A549 (cell line): ENCODE data around the gene NIFK. TPM values are rescaled to one million over a fixed set of nuclear protein-coding genes. Genes with fewer than 3 reads are reported as not detected.
A peak's percentile ranks its signal among the peaks of the same experiment; 100 is the strongest.

Experiments used
- ATAC-seq, 2 experiments: fragments of 200-7000 bp in 1 of 2; fragments of >200 bp in 1 of 2; cut with Nextera tagmentation in 1 of 2; cut with Tn5 transposase in 1 of 2; 3 replicates each; pipeline versions ENCODE4 v1.8.0 to v1.9.1; 2018 to 2020; ENCODE audit warnings: mild to moderate bottlenecking in 1 of 2, moderate library complexity in 1 of 2
- CTCF ChIA-PET: fragments of 300-600 bp; sonication (Branson Sonifier 250); formaldehyde crosslinking; extraction: SDS; loops from one replicate; lab custom pipeline; 2021; ENCODE audit warnings: antibody characterized with exemption, inconsistent platforms; lab: Yijun Ruan, JAX
- POLR2A ChIA-PET: fragments of 350-600 bp; formaldehyde crosslinking; extraction: SDS; loops from one replicate; lab custom pipeline; 2021; ENCODE audit warnings: antibody characterized with exemption, inconsistent platforms; lab: Yijun Ruan, JAX
- DNase-seq, 2 experiments: peaks; one replicate each; pipeline versions ENCODE4 v3.0.0 to v3.0.0-alpha.2; 2011 to 2016; ENCODE audit warnings: low read depth in 1 of 2, low spot score in 1 of 2
- FAIRE-seq: peaks from 2 replicates; lab custom pipeline; 2011; peaks lifted over from hg19 to GRCh38; lab: Jason Lieb, UNC
- H3K27ac ChIP-seq, 2 experiments: fragments of >200 bp; sonication (Bioruptor Twin); formaldehyde crosslinking; 3 replicates each; pipeline ENCODE4 v1.5.1; 2016 to 2017
- H3K4me1 ChIP-seq: fragments of >200 bp; sonication (Bioruptor Twin); formaldehyde crosslinking; 3 replicates; pipeline ENCODE4 v1.6.1; 2016
- H3K4me2 ChIP-seq: fragments of >200 bp; sonication (Bioruptor Twin); formaldehyde crosslinking; 3 replicates; pipeline ENCODE4 v1.6.1; 2016
- H3K4me3 ChIP-seq: fragments of >200 bp; sonication (Bioruptor Twin); formaldehyde crosslinking; 3 replicates; pipeline ENCODE4 v1.5.1; 2016
- H3K9me3 ChIP-seq: fragments of >200 bp; sonication (Bioruptor Twin); formaldehyde crosslinking; 3 replicates; pipeline ENCODE4 v1.6.1; 2016
- CBX8 ChIP-seq: fragments of 200-600 bp; sonication (generic); IDR thresholded peaks from 2 replicates; pipeline ENCODE4 v1.6.1; 2016
- CHD2 ChIP-seq: fragments of 150-350 bp; IDR thresholded peaks from 2 replicates; pipeline ENCODE4 v1.6.1; 2014; ENCODE audit warnings: low read length; ENCODE audit not compliant: partially characterized antibody
- CHD4 ChIP-seq: fragments of 200-600 bp; sonication (generic); IDR thresholded peaks from 2 replicates; pipeline ENCODE4 v1.6.1; 2016; ENCODE audit warnings: antibody characterized with exemption, mild to moderate bottlenecking, borderline replicate concordance
- ELK1 ChIP-seq: fragments of 150-350 bp; IDR thresholded peaks from 2 replicates; pipeline ENCODE4 v1.6.1; 2014; ENCODE audit warnings: low read depth, mild to moderate bottlenecking, low read length
- ESRRA ChIP-seq: fragments of 150-350 bp; IDR thresholded peaks from 2 replicates; pipeline ENCODE4 v1.6.1; 2014; ENCODE audit warnings: mild to moderate bottlenecking, low read length, borderline replicate concordance
- GATA3 ChIP-seq: IDR thresholded peaks from 2 replicates; pipeline ENCODE4 v1.6.1; 2012; ENCODE audit warnings: borderline replicate concordance
- HOXB5 ChIP-seq: fragments of 250-450 bp; sonication (Bioruptor Pico); IDR thresholded peaks from 2 replicates; pipeline ENCODE4 v1.5.0; 2020; ENCODE audit warnings: mild to moderate bottlenecking, moderate library complexity
- KDM1A ChIP-seq: fragments of 200-600 bp; sonication (generic); IDR thresholded peaks from 2 replicates; pipeline ENCODE4 v1.6.1; 2016; ENCODE audit warnings: low read depth, mild to moderate bottlenecking
- MAFK ChIP-seq: fragments of 450-650 bp; IDR thresholded peaks from 2 replicates; pipeline ENCODE4 v1.6.1; 2014; ENCODE audit not compliant: partially characterized antibody
- NR3C1 ChIP-seq: fragments of >200 bp; sonication (Bioruptor Twin); formaldehyde crosslinking; IDR thresholded peaks from 3 replicates; pipeline ENCODE4 v1.6.1; 2017
- RARB ChIP-seq: fragments of 250-450 bp; sonication (Bioruptor Pico); IDR thresholded peaks from 2 replicates; pipeline ENCODE4 v1.8.0; 2021; ENCODE audit warnings: mild to moderate bottlenecking, moderate library complexity
- RCOR1 ChIP-seq: fragments of 150-350 bp; IDR thresholded peaks from 2 replicates; pipeline ENCODE4 v1.6.1; 2014; ENCODE audit warnings: antibody characterized with exemption, low read length, low read depth
- RFX5 ChIP-seq: fragments of 450-650 bp; IDR thresholded peaks from 2 replicates; pipeline ENCODE4 v1.7.1; 2014; ENCODE audit warnings: antibody characterized with exemption, mild to moderate bottlenecking, moderate library complexity
- TP53 ChIP-seq: fragments of 250-450 bp; sonication (Bioruptor Pico); IDR thresholded peaks from 2 replicates; pipeline ENCODE4 v1.5.0; 2021; ENCODE audit warnings: mild to moderate bottlenecking, moderate library complexity
- ZFP36 ChIP-seq: fragments of 450-650 bp; IDR thresholded peaks from 2 replicates; pipeline ENCODE4 v1.6.1; 2014; ENCODE audit warnings: borderline replicate concordance; ENCODE audit not compliant: partially characterized antibody
- ZNF302 ChIP-seq: fragments of 250-450 bp; sonication (Bioruptor Pico); IDR thresholded peaks from 2 replicates; pipeline ENCODE4 v1.9.0; 2021; ENCODE audit warnings: inconsistent platforms, mild to moderate bottlenecking, moderate library complexity
- ZSCAN20 ChIP-seq: fragments of 250-450 bp; sonication (Bioruptor Pico); IDR thresholded peaks from 2 replicates; pipeline ENCODE4 v1.8.0; 2022; ENCODE audit warnings: mild to moderate bottlenecking, moderate library complexity
- WGBS: methylation state at CpG from one replicate; pipeline ENCODE4 v1.1.6; 2017; ENCODE audit errors: missing lambda C conversion rate; 5-methylcytosine and 5-hydroxymethylcytosine counted together
- polyA plus RNA-seq, 4 experiments: library from polyadenylated mRNA; depleted of rRNA in 3 of 4; stranded (reverse); fragments of >200 nt; fragmentation: RNase III in 1 of 4; extraction: RNeasy Plus Mini Kit Qiagen cat#74134 plus additional on column Dnase treatment in 1 of 4; gene quantifications; 2 replicates in 3 of 4; 3 replicates in 1 of 4; pipeline ENCODE4 v1.2.3, GENCODE V29; 2011 to 2017
- TF ChIP-seq, protein P1 (sequence below): fragments of 250-450 bp; sonication (Bioruptor Pico); IDR thresholded peaks from 2 replicates; pipeline ENCODE4 v1.5.0; 2021; ENCODE audit warnings: mild to moderate bottlenecking, moderate library complexity, borderline replicate concordance
- TF ChIP-seq, protein P2 (sequence below): fragments of >200 bp; sonication (Bioruptor Twin); formaldehyde crosslinking; IDR thresholded peaks from 3 replicates; pipeline ENCODE4 v1.6.1; 2016
- TF ChIP-seq, protein P3 (sequence below): IDR thresholded peaks from 2 replicates; pipeline ENCODE4 v1.6.1; 2012; ENCODE audit warnings: low read depth, borderline replicate concordance
- TF ChIP-seq, protein P4 (sequence below): fragments of 450-650 bp; IDR thresholded peaks from 2 replicates; pipeline ENCODE4 v1.6.1; 2014; ENCODE audit warnings: antibody characterized with exemption
- TF ChIP-seq, protein P5 (sequence below): IDR thresholded peaks from 2 replicates; pipeline ENCODE4 v1.6.1; 2012

The NIFK gene
- polyA plus RNA-seq, 2 of the 4 experiments (the other 2 are of a cell fraction): 50.3 to 82.9 TPM

GRCh38 chr2:121707344-121707919 is 29.2 kb downstream of the NIFK start:
- Histone ChIP-seq H3K4me3 (no peak overlapping the region), H3K9me3 (no peaks in the 10 kb centered on the region)
- peak in 1 of 2 experiments; percentile 71 for DNase-seq
- TF ChIP-seq, protein P1, sequence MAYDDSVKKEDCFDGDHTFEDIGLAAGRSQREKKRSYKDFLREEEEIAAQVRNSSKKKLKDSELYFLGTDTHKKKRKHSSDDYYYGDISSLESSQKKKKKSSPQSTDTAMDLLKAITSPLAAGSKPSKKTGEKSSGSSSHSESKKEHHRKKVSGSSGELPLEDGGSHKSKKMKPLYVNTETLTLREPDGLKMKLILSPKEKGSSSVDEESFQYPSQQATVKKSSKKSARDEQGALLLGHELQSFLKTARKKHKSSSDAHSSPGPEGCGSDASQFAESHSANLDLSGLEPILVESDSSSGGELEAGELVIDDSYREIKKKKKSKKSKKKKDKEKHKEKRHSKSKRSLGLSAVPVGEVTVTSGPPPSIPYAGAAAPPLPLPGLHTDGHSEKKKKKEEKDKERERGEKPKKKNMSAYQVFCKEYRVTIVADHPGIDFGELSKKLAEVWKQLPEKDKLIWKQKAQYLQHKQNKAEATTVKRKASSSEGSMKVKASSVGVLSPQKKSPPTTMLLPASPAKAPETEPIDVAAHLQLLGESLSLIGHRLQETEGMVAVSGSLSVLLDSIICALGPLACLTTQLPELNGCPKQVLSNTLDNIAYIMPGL: no peak
- TF ChIP-seq, protein P2, sequence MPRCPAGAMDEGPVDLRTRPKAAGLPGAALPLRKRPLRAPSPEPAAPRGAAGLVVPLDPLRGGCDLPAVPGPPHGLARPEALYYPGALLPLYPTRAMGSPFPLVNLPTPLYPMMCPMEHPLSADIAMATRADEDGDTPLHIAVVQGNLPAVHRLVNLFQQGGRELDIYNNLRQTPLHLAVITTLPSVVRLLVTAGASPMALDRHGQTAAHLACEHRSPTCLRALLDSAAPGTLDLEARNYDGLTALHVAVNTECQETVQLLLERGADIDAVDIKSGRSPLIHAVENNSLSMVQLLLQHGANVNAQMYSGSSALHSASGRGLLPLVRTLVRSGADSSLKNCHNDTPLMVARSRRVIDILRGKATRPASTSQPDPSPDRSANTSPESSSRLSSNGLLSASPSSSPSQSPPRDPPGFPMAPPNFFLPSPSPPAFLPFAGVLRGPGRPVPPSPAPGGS: no peak
- TF ChIP-seq ELK1: no peak
- TF ChIP-seq, protein P3, sequence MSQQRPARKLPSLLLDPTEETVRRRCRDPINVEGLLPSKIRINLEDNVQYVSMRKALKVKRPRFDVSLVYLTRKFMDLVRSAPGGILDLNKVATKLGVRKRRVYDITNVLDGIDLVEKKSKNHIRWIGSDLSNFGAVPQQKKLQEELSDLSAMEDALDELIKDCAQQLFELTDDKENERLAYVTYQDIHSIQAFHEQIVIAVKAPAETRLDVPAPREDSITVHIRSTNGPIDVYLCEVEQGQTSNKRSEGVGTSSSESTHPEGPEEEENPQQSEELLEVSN: no peak
- TF ChIP-seq, protein P4, sequence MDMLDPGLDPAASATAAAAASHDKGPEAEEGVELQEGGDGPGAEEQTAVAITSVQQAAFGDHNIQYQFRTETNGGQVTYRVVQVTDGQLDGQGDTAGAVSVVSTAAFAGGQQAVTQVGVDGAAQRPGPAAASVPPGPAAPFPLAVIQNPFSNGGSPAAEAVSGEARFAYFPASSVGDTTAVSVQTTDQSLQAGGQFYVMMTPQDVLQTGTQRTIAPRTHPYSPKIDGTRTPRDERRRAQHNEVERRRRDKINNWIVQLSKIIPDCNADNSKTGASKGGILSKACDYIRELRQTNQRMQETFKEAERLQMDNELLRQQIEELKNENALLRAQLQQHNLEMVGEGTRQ: no peak
- no peak for TF ChIP-seq CHD4
- no peak for TF ChIP-seq ESRRA
- TF ChIP-seq HOXB5 (CRISPR knock-in tag): no peak
- no peak for TF ChIP-seq RFX5
- TF ChIP-seq, all 56 proteins: peak for 0
- Histone ChIP-seq H3K4me2 (peak overlapping the region; percentile 56), H3K4me1 (peaks cover 19% of the 10 kb centered on the region), H3K27ac (peak overlapping the region; percentile 37 to 61)
- 25% methylated on average over 9 of the region's 9 CpGs for WGBS
- ChIA-PET CTCF (interaction anchor here (1.7 kb wide), 1 partner anchor 11 kb away, joined by 5 read pairs; no protein-coding TSS in a partner anchor), POLR2A (interaction anchor here (1.0 to 1.3 kb wide), 2 partner anchors 58 to 176 kb away, joined by 3 to 7 read pairs; partner anchors contain the start of genes CLASP1 and RNU4ATAC)
- peak; percentile 67 to 74 for ATAC-seq
- no peak for FAIRE-seq

DNA sequence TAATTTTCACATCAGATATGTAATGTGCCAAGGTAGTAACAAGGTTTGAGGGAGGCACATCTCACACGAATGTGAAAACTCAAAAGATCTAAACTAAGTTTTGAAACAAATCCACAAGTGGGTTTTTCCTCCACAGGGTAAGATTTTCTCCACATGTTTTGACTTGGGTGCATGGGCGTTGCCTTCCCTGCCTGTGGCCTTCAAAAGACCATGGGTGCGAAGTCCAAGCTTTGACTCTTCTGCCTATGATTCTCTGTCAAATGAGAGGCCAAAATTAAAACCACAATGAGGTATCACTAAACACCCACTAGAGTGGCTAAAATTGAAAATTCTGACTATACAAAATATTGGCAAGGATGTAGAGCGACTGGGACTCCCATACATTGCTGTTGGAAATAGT is 30.7 kb downstream of the NIFK start:
- ChIA-PET CTCF (interaction anchor here (2.6 kb wide), 1 partner anchor 13 kb away, joined by 11 read pairs; no protein-coding TSS in a partner anchor), POLR2A (no interaction called here)
- 81% methylated on average over 4 of the region's 4 CpGs for WGBS
- Histone ChIP-seq H3K4me2 (no peak overlapping the region), H3K27ac (no peak overlapping the region), H3K4me3 (no peak overlapping the region), H3K4me1 (peaks cover 19% of the 10 kb centered on the region), H3K9me3 (no peaks in the 10 kb centered on the region)
- FAIRE-seq: no peak
- no peak for DNase-seq
- no peak for TF ChIP-seq ZFP36
- no peak for TF ChIP-seq KDM1A
- no peak for TF ChIP-seq RARB (CRISPR knock-in tag)
- TF ChIP-seq CBX8: no peak
- TF ChIP-seq, protein P5, sequence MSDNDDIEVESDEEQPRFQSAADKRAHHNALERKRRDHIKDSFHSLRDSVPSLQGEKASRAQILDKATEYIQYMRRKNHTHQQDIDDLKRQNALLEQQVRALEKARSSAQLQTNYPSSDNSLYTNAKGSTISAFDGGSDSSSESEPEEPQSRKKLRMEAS: no peak
- no peak for TF ChIP-seq MAFK
- no peak for TF ChIP-seq ZNF302
- no peak for TF ChIP-seq RFX5
- no peak for TF ChIP-seq GATA3
- TF ChIP-seq NR3C1: no peak
- TF ChIP-seq, protein P4: no peak
- TF ChIP-seq ZSCAN20 (CRISPR knock-in tag): no peak
- TF ChIP-seq TP53: no peak
- no peak for TF ChIP-seq HOXB5 (CRISPR knock-in tag)
- TF ChIP-seq CHD2: no peak
- TF ChIP-seq RCOR1: no peak
- no peak for TF ChIP-seq ESRRA
- no peak for ATAC-seq
